ENCODE data around the gene GLRX2.

GLRX2 gene

GRCh38 chr1:193104907-193105820 lies at the start of gene GLRX2:
Gene GLRX2, minus strand, starts transcription at chr1:193105414. Its CDS starts 32 bp downstream, at chr1:193105382.
- TF ChIP-seq CTCF (IDR thresholded peaks at IDR 0.05; ENCODE audit: poor library complexity, severe bottlenecking), result no peak
- Histone ChIP-seq H3K36me3 (ENCODE audit: low read depth) (peaks cover 12% of the 10 kb centered on the region), H3K27me3 (ENCODE audit: insufficient read depth, poor library complexity, severe bottlenecking) (no peaks in the 10 kb centered on the region), H3K27ac (ENCODE audit: poor library complexity, severe bottlenecking) (peak within 1 kb of the TSS; percentile 82), H3K4me3 (ENCODE audit: severe bottlenecking) (peak within 1 kb of the TSS; percentile 77), H3K4me1 (ENCODE audit: insufficient read depth, poor library complexity, severe bottlenecking) (peaks cover 8% of the 10 kb centered on the region), H3K9me3 (ENCODE audit: severe bottlenecking) (no peaks in the 10 kb centered on the region)
- DNase-seq (ENCODE audit: low spot score), result peak; percentile 85
- ATAC-seq (ENCODE audit: low read depth), result peak; percentile 94

- no peak for TF ChIP-seq CTCF (IDR thresholded peaks at IDR 0.05; ENCODE audit: poor library complexity, severe bottlenecking)
- DNase-seq (ENCODE audit: low spot score) (no peak), ATAC-seq (ENCODE audit: low read depth) (no peak)
- no peaks in the 10 kb centered on the region for H3K9me3 ChIP-seq (ENCODE audit: severe bottlenecking)
- no peak overlapping the region for H3K27ac ChIP-seq (ENCODE audit: poor library complexity, severe bottlenecking)
- no peak overlapping the region for H3K4me3 ChIP-seq (ENCODE audit: severe bottlenecking)
- no peaks in the 10 kb centered on the region for H3K27me3 ChIP-seq (ENCODE audit: insufficient read depth, poor library complexity, severe bottlenecking)
- no peaks in the 10 kb centered on the region for H3K4me1 ChIP-seq (ENCODE audit: insufficient read depth, poor library complexity, severe bottlenecking)
- H3K36me3 ChIP-seq (ENCODE audit: low read depth), result peaks cover 81% of the 10 kb centered on the region
Observed at GRCh38 chr1:193144999-193145398, 39.8 kb upstream of the GLRX2 start.

- DNase-seq (ENCODE audit: low spot score), result no peak
- Histone ChIP-seq H3K4me3 (ENCODE audit: severe bottlenecking) (no peak overlapping the region), H3K4me1 (ENCODE audit: insufficient read depth, poor library complexity, severe bottlenecking) (no peaks in the 10 kb centered on the region), H3K27me3 (ENCODE audit: insufficient read depth, poor library complexity, severe bottlenecking) (no peaks in the 10 kb centered on the region), H3K27ac (ENCODE audit: poor library complexity, severe bottlenecking) (no peak overlapping the region), H3K36me3 (ENCODE audit: low read depth) (peaks cover 81% of the 10 kb centered on the region), H3K9me3 (ENCODE audit: severe bottlenecking) (no peaks in the 10 kb centered on the region)
- ATAC-seq (ENCODE audit: low read depth), result no peak
- no peak for TF ChIP-seq CTCF (IDR thresholded peaks at IDR 0.05; ENCODE audit: poor library complexity, severe bottlenecking)
Observed at GRCh38 chr1:193144361-193144938, 39.2 kb upstream of the GLRX2 start.

GRCh38 chr1:193143285-193143684 lies 38.1 kb upstream of the GLRX2 start:
- Histone ChIP-seq H3K4me1 (ENCODE audit: insufficient read depth, poor library complexity, severe bottlenecking) (no peaks in the 10 kb centered on the region), H3K36me3 (ENCODE audit: low read depth) (peaks cover 82% of the 10 kb centered on the region), H3K9me3 (ENCODE audit: severe bottlenecking) (no peaks in the 10 kb centered on the region), H3K27me3 (ENCODE audit: insufficient read depth, poor library complexity, severe bottlenecking) (no peaks in the 10 kb centered on the region), H3K27ac (ENCODE audit: poor library complexity, severe bottlenecking) (no peak overlapping the region), H3K4me3 (ENCODE audit: severe bottlenecking) (no peak overlapping the region)
- peak; percentile 57 for TF ChIP-seq CTCF (IDR thresholded peaks at IDR 0.05; ENCODE audit: poor library complexity, severe bottlenecking)
- DNase-seq (ENCODE audit: low spot score) (no peak), ATAC-seq (ENCODE audit: low read depth) (no peak)

Data from RWPE2 (cell line).